HCT116 (cell line): Measurements from ENCODE around the gene SYTL3. TPM values are rescaled to one million over a fixed set of nuclear protein-coding genes. Genes with fewer than 3 reads are reported as not detected.
A peak's percentile ranks its signal among the peaks of the same experiment; 100 is the strongest.

Experiments
- ATAC-seq: fragments of 200-7000 bp; cut with Tn5 transposase; 2 replicates; pipeline ENCODE4 v1.9.1; 2020; ENCODE audit warnings: mild to moderate bottlenecking, moderate library complexity
- BruUV-seq: library from RNA; stranded (reverse); fragments of 400-500 nt; replicated peaks from 2 replicates; lab custom pipeline; 2021; lab: Mats Ljungman, UMichigan
- CTCF ChIA-PET: fragments of 300-600 bp; sonication (Branson Sonifier 250); formaldehyde crosslinking; loops from one replicate; lab custom pipeline; 2021; ENCODE audit warnings: antibody characterized with exemption; lab: Charles Lee
- POLR2A ChIA-PET: fragments of 300-600, 350-600 bp; sonication (Branson Sonifier 250); formaldehyde crosslinking; loops from one replicate; lab custom pipeline; 2021; ENCODE audit warnings: antibody characterized with exemption; lab: Charles Lee
- RAD21 ChIA-PET, 2 experiments: fragments of 300-600 bp; sonication (Branson Sonifier 250); formaldehyde crosslinking; loops; one replicate each; lab custom pipeline; 2023; ENCODE audit warnings: low total read pairs in 2 of 2; ENCODE audit not compliant: uncharacterized antibody in 2 of 2, unreplicated experiment in 2 of 2, low non-redundant PET in 1 of 2; lab: Charles Lee
- DNase-seq: peaks from one replicate; pipeline ENCODE4 v3.0.0-alpha.2; 2010; ENCODE audit warnings: low read depth, low spot score
- H2AFZ ChIP-seq: fragments of 200-600 bp; shearing (Covaris generic), sonication (generic); 2 replicates; pipeline ENCODE4 v1.6.1; 2017; ENCODE audit warnings: low read depth, mixed run types, mixed read lengths, antibody characterized with exemption, low read length; ENCODE audit not compliant: poor library complexity, severe bottlenecking
- H3K27ac ChIP-seq: 2 replicates; pipeline ENCODE4 v1.5.1; 2012; ENCODE audit warnings: low read depth, low read length
- H3K27me3 ChIP-seq: fragments of 200-600 bp; sonication (generic); 2 replicates; pipeline ENCODE4 v1.6.1; 2016; ENCODE audit warnings: mixed run types, low read length, mixed read lengths; ENCODE audit not compliant: insufficient read depth
- H3K36me3 ChIP-seq, 2 experiments: fragments of 200-500 bp in 1 of 2; fragments of 200-600 bp in 1 of 2; sonication (Bioruptor generic) in 1 of 2; sonication (generic) in 1 of 2; 2 replicates each; pipeline versions ENCODE4 v1.5.1 to v1.6.1; 2014 to 2016; ENCODE audit warnings: low read length in 2 of 2, inconsistent platforms in 1 of 2, mixed read lengths in 1 of 2, mixed run types in 1 of 2; ENCODE audit not compliant: insufficient read depth in 2 of 2, control insufficient read depth in 1 of 2
- H3K4me1 ChIP-seq, 2 experiments: fragments of 200-600 bp in 1 of 2; sonication (generic) in 1 of 2; 2 replicates each; pipeline versions ENCODE4 v1.5.1 to v1.6.1; 2012 to 2017; ENCODE audit warnings: low read length in 2 of 2, inconsistent platforms in 1 of 2, mild to moderate bottlenecking in 1 of 2, mixed read lengths in 1 of 2, mixed run types in 1 of 2, moderate library complexity in 1 of 2; ENCODE audit not compliant: insufficient read depth in 2 of 2, control insufficient read depth in 1 of 2
- H3K4me2 ChIP-seq: fragments of 200-600 bp; sonication (generic); 2 replicates; pipeline ENCODE4 v1.6.1; 2017; ENCODE audit warnings: mixed run types, low read length, mixed read lengths
- H3K4me3 ChIP-seq, 2 experiments: fragments of 200-600 bp in 1 of 2; sonication (generic) in 1 of 2; replicated peaks in 1 of 2; 2 replicates each; pipeline ENCODE4 v1.5.1; 2011 to 2016; ENCODE audit warnings: low read length in 2 of 2, control low read depth in 1 of 2, low read depth in 1 of 2, mild to moderate bottlenecking in 1 of 2, mixed read lengths in 1 of 2, mixed run types in 1 of 2
- H3K79me2 ChIP-seq: fragments of 200-600 bp; sonication (generic); 2 replicates; pipeline ENCODE4 v1.6.1; 2017; ENCODE audit warnings: mild to moderate bottlenecking, mixed run types, low read length, moderate library complexity, mixed read lengths; ENCODE audit not compliant: insufficient read depth
- H3K9ac ChIP-seq: fragments of 200-600 bp; sonication (generic); 2 replicates; pipeline ENCODE4 v1.6.1; 2016; ENCODE audit warnings: low read length, mixed read lengths
- H3K9me2 ChIP-seq: fragments of 200-600 bp; sonication (generic), shearing (Covaris generic); 2 replicates; pipeline ENCODE4 v1.6.1; 2017; ENCODE audit warnings: mixed run types, mild to moderate bottlenecking, moderate library complexity; ENCODE audit not compliant: insufficient read depth
- H3K9me3 ChIP-seq, 2 experiments: fragments of 200-500 bp in 1 of 2; fragments of 200-600 bp in 1 of 2; sonication (Bioruptor generic) in 1 of 2; sonication (generic) in 1 of 2; 2 replicates each; pipeline ENCODE4 v1.6.1; 2014 to 2017; ENCODE audit warnings: low read length in 2 of 2, mixed read lengths in 2 of 2, inconsistent platforms in 1 of 2, low read depth in 1 of 2, mild to moderate bottlenecking in 1 of 2, mixed run types in 1 of 2, moderate library complexity in 1 of 2; ENCODE audit not compliant: control insufficient read depth in 1 of 2, insufficient read depth in 1 of 2
- H4K20me1 ChIP-seq: fragments of 200-600 bp; sonication (generic), shearing (Covaris generic); 2 replicates; pipeline ENCODE4 v1.6.1; 2017; ENCODE audit warnings: mixed run types, mild to moderate bottlenecking, moderate library complexity; ENCODE audit not compliant: insufficient read depth
- CBX3 ChIP-seq: IDR thresholded peaks from 2 replicates; pipeline ENCODE4 v1.6.1; 2012; ENCODE audit warnings: low read depth
- POLR2AphosphoS5 ChIP-seq: IDR thresholded peaks from 2 replicates; pipeline ENCODE4 v1.6.1; 2011; ENCODE audit warnings: mild to moderate bottlenecking, low read depth, low read length, moderate library complexity
- SP1 ChIP-seq: IDR thresholded peaks from 2 replicates; pipeline ENCODE4 v1.6.1; 2012; ENCODE audit warnings: low read depth
- ZFX ChIP-seq: fragments of 450-650 bp; IDR thresholded peaks from 2 replicates; pipeline ENCODE4 v1.6.1; 2017
- intact Hi-C: fragments of 100-400 bp; cut with micrococcal nuclease; formaldehyde crosslinking; loops from 2 replicates; pipeline ENCODE4 v1.10.0; 2022
- total RNA-seq: library from RNA; stranded (reverse); gene quantifications from one replicate; pipeline ENCODE4 v1.2.1, GENCODE V29; 2021; ENCODE audit not compliant: unreplicated experiment
- TF ChIP-seq, protein P1 (sequence below): IDR thresholded peaks from 2 replicates; pipeline ENCODE4 v1.6.1; 2012

The SYTL3 gene
- total RNA-seq, 1 experiment from 2014 or later, result 55.3 TPM

DNA sequence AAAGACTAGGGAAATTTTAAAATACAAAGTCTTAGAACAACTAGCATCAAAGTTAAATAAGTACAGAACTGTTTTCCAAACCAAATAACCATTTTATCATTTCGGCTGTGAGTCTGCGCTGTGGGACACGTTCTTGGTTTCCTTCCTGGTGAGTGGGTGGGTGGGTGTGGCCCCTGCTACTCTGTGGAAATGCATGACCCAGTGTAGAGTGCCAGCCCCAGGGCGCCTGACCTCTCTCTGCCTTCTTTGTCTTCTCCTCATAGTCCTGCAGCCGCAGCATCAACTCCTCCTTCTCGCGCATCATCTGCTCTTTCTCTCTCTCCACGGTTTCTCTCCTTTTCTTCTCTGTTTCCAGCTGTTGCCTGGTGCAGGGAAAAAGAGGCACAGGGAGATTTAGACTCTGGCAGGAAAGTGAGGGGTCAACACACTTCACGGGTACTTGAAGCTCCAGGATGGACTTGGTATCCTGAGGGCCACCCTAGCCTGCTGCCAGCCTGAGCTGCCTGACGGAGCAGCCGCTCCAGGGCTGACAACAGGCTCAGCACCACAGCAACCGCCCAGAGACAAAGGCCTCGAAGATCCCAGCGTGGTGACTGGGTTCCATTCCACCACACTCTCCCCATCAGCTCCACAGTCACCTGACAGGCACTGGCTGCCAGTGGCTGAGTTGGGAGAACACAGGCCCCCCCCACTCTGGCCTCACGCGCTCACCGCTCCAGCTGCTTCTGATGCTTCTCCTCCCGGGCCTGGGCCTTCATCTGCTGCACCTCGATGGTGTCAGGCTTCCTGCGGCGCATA, 120.9 kb downstream of the SYTL3 start:
- H3K27ac ChIP-seq, result peak overlapping the region; percentile 57
- peaks cover 68 to 99% of the 10 kb centered on the region in 2 experiments for H3K36me3 ChIP-seq
- H3K4me1 ChIP-seq, result peaks cover 13 to 100% of the 10 kb centered on the region in 2 experiments
- peaks cover 91% of the 10 kb centered on the region for H3K79me2 ChIP-seq
- peak overlapping the region; percentile 29; the same call in 1 of the 2 replicates for H3K9ac ChIP-seq
- intact Hi-C loops, result no loop called here
- DNase-seq (no peak), ATAC-seq (no peak)
- no TSS peak for BruUV-seq
- ChIA-PET POLR2A (no interaction called here), CTCF (no interaction called here), RAD21 (no interaction called here)
- H3K4me3 ChIP-seq, result no peak overlapping the region
- no peak overlapping the region for H2AFZ ChIP-seq
- no peaks in the 10 kb centered on the region for H3K27me3 ChIP-seq
- TF ChIP-seq CBX3 (no peak), ZFX (no peak)
- peaks cover 33% of the 10 kb centered on the region; the same call in 1 of the 2 replicates for H4K20me1 ChIP-seq
- H3K9me2 ChIP-seq, result no peaks in the 10 kb centered on the region
- no peaks in the 10 kb centered on the region for H3K9me3 ChIP-seq
- 0 out of 2 replicates have a peak overlapping the region, but pooled peaks have one; percentile 6 for H3K4me2 ChIP-seq

DNA sequence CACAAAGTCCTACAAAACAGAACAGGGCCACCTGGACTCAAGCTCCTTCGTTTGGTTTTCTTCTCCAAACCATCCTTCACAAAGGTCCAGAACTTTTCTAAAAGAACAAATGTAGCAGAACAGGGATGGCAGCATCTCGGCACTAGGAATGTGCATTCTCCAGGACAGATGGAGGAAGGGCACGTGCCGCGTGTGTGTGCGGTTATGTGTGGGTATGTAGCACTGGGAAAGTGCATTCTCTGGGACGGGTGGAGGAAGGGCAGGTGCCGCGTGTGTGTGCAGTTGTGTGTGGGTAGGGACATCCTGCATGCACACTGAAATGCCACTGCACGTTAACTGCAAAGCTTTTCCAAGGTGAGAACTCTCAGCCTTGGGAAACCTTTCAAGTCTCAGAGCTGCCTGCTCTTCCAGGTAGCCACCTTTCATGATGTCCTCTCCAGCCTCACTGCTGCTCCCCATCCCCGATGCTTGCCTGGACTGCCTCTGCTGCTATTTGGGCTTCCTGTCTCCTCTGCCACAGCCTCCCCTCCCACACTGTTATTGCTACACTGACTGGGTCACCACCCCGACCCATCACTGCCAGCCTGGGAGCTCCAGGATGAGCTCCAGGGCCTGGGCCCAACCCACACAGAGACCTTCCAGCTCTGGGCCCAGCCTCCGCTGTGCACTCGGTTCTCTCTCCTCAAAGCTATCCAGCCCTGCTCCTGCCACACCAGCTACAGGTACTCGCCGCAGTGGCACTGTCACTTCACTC, 121.7 kb downstream of the SYTL3 start:
- Histone ChIP-seq H3K9ac (peak overlapping the region; percentile 29; the same call in 1 of the 2 replicates), H3K79me2 (peaks cover 99% of the 10 kb centered on the region), H3K9me3 (no peaks in the 10 kb centered on the region), H3K4me2 (0 out of 2 replicates have a peak overlapping the region, but pooled peaks have one; percentile 0), H3K27ac (peak overlapping the region; percentile 57), H3K4me1 (peaks cover 13 to 100% of the 10 kb centered on the region in 2 experiments), H3K27me3 (no peaks in the 10 kb centered on the region), H3K4me3 (no peak overlapping the region), H4K20me1 (peaks cover 34% of the 10 kb centered on the region; the same call in 1 of the 2 replicates), H3K9me2 (no peaks in the 10 kb centered on the region), H3K36me3 (peaks cover 70 to 99% of the 10 kb centered on the region in 2 experiments), H2AFZ (no peak overlapping the region)
- no TSS peak for BruUV-seq
- ChIA-PET RAD21 (no interaction called here), CTCF (interaction anchor here (0.9 to 1.5 kb wide), 3 partner anchors 10 to 557 kb away, joined by 3 read pairs; no protein-coding TSS in a partner anchor), POLR2A (no interaction called here)
- DNase-seq (no peak), ATAC-seq (peak; percentile 3; the same call in 1 of the 2 replicates)
- TF ChIP-seq POLR2AphosphoS5 (peak; percentile 66; the same call in 1 of the 2 replicates), SP1 (no peak)
- TF ChIP-seq, protein P1, sequence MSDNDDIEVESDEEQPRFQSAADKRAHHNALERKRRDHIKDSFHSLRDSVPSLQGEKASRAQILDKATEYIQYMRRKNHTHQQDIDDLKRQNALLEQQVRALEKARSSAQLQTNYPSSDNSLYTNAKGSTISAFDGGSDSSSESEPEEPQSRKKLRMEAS, result no peak
- intact Hi-C loops, result no loop called here
